H9 (cell line): ENCODE measurements around the gene SYCP2L. TPM values are rescaled to one million over a fixed set of nuclear protein-coding genes. Genes with fewer than 3 reads are reported as not detected.

Source experiments
- DNase-seq: peaks from one replicate; pipeline ENCODE4 v3.0.0-alpha.2; 2017
- H2AFZ ChIP-seq: one replicate; pipeline ENCODE4 v1.6.1; 2013; ENCODE audit warnings: mild to moderate bottlenecking, low read length, control low read depth, moderate library complexity
- H2AK5ac ChIP-seq: 2 replicates; pipeline ENCODE4 v1.6.1; 2013; ENCODE audit warnings: low read length, control low read depth, mixed read lengths; ENCODE audit not compliant: insufficient read length
- H2BK120ac ChIP-seq: one replicate; pipeline ENCODE4 v1.6.1; 2013; ENCODE audit warnings: low read depth, mild to moderate bottlenecking, low read length, control low read depth, inconsistent platforms; ENCODE audit not compliant: poor library complexity, severe bottlenecking
- H2BK12ac ChIP-seq: 2 replicates; pipeline ENCODE4 v1.6.1; 2013; ENCODE audit warnings: low read length, control low read depth, mixed read lengths, low read depth; ENCODE audit not compliant: insufficient read length
- H2BK15ac ChIP-seq: 2 replicates; pipeline ENCODE4 v1.6.1; 2013; ENCODE audit warnings: low read depth, low read length, control low read depth
- H2BK20ac ChIP-seq: one replicate; pipeline ENCODE4 v1.6.1; 2013; ENCODE audit warnings: low read depth, mild to moderate bottlenecking, low read length, control low read depth, inconsistent platforms; ENCODE audit not compliant: poor library complexity, severe bottlenecking
- H2BK5ac ChIP-seq: 2 replicates; pipeline ENCODE4 v1.6.1; 2013; ENCODE audit warnings: low read length, control low read depth, mixed read lengths; ENCODE audit not compliant: insufficient read length
- H3K14ac ChIP-seq: 2 replicates; pipeline ENCODE4 v1.6.1; 2013; ENCODE audit warnings: low read length, control low read depth; ENCODE audit not compliant: insufficient read depth
- H3K18ac ChIP-seq: 2 replicates; pipeline ENCODE4 v1.6.1; 2013; ENCODE audit warnings: low read depth, mild to moderate bottlenecking, mixed read lengths, low read length, control low read depth; ENCODE audit not compliant: insufficient read length
- H3K23ac ChIP-seq: 2 replicates; pipeline ENCODE4 v1.6.1; 2013; ENCODE audit warnings: low read length, control low read depth, mixed read lengths, low read depth; ENCODE audit not compliant: insufficient read length
- H3K23me2 ChIP-seq: 2 replicates; pipeline ENCODE4 v1.6.1; 2013; ENCODE audit warnings: low read depth, mild to moderate bottlenecking, mixed read lengths, low read length, control low read depth; ENCODE audit not compliant: insufficient read length, poor library complexity, severe bottlenecking
- H3K27ac ChIP-seq: 2 replicates; pipeline ENCODE4 v1.5.1; 2013; ENCODE audit warnings: low read length, control low read depth, mixed read lengths, low read depth; ENCODE audit not compliant: insufficient read length
- H3K27me3 ChIP-seq: 2 replicates; pipeline ENCODE4 v1.6.1; 2013; ENCODE audit warnings: low read length, control low read depth, inconsistent platforms; ENCODE audit not compliant: insufficient read depth
- H3K4ac ChIP-seq: 2 replicates; pipeline ENCODE4 v1.6.1; 2013; ENCODE audit warnings: low read depth, mild to moderate bottlenecking, control low read depth, inconsistent platforms, low read length, moderate library complexity
- H3K4me1 ChIP-seq: 2 replicates; pipeline ENCODE4 v1.6.1; 2013; ENCODE audit warnings: low read length, control low read depth, inconsistent platforms; ENCODE audit not compliant: insufficient read depth
- H3K4me2 ChIP-seq: 2 replicates; pipeline ENCODE4 v1.6.1; 2013; ENCODE audit warnings: low read length, control low read depth, mixed read lengths; ENCODE audit not compliant: insufficient read length, insufficient read depth
- H3K56ac ChIP-seq: 2 replicates; pipeline ENCODE4 v1.6.1; 2013; ENCODE audit warnings: low read depth, mild to moderate bottlenecking, mixed read lengths, low read length, control low read depth; ENCODE audit not compliant: insufficient read length
- H3K79me1 ChIP-seq: 2 replicates; pipeline ENCODE4 v1.6.1; 2013; ENCODE audit warnings: low read depth, mild to moderate bottlenecking, moderate library complexity, low read length, control low read depth, inconsistent platforms; ENCODE audit not compliant: insufficient read depth, poor library complexity, severe bottlenecking
- H3K79me2 ChIP-seq: 2 replicates; pipeline ENCODE4 v1.6.1; 2013; ENCODE audit warnings: low read length, control low read depth, inconsistent platforms; ENCODE audit not compliant: insufficient read depth
- H3K9ac ChIP-seq: 2 replicates; pipeline ENCODE4 v1.6.1; 2013; ENCODE audit warnings: low read length, control low read depth, mixed read lengths; ENCODE audit not compliant: insufficient read length; ENCODE audit errors: extremely low read depth
- H3K9me3 ChIP-seq: one replicate; pipeline ENCODE4 v1.6.1; 2013; ENCODE audit warnings: low read depth, low read length, inconsistent platforms; ENCODE audit not compliant: control insufficient read depth
- H3T11ph ChIP-seq: one replicate; pipeline ENCODE4 v1.6.1; 2013; ENCODE audit warnings: mild to moderate bottlenecking, low read length, control low read depth, inconsistent platforms
- H4K20me1 ChIP-seq: one replicate; pipeline ENCODE4 v1.6.1; 2013; ENCODE audit not compliant: control insufficient read depth, insufficient read length, insufficient read depth
- H4K5ac ChIP-seq: 2 replicates; pipeline ENCODE4 v1.6.1; 2013; ENCODE audit warnings: low read depth, mild to moderate bottlenecking, mixed read lengths, low read length, control low read depth; ENCODE audit not compliant: insufficient read length
- H4K8ac ChIP-seq: replicated peaks from 2 replicates; pipeline ENCODE4 v1.6.1; 2013; ENCODE audit warnings: low read length, control low read depth, mixed read lengths, low read depth; ENCODE audit not compliant: insufficient read length
- H4K91ac ChIP-seq: 2 replicates; pipeline ENCODE4 v1.6.1; 2013; ENCODE audit warnings: low read depth, mild to moderate bottlenecking, moderate library complexity, mixed read lengths, low read length, control low read depth; ENCODE audit not compliant: insufficient read length
- H3K27ac Mint-ChIP-seq, 3 experiments: 2 replicates in 2 of 3; 3 replicates in 1 of 3; pipeline ENCODE4 v1.8.0; 2020 to 2021; ENCODE audit warnings: mixed read lengths in 3 of 3, mild to moderate bottlenecking in 1 of 3, moderate library complexity in 1 of 3
- H3K27me3 Mint-ChIP-seq: 2 replicates; pipeline ENCODE4 v1.8.0; 2021; ENCODE audit warnings: low read depth, mild to moderate bottlenecking, moderate library complexity, mixed read lengths
- H3K36me3 Mint-ChIP-seq, 3 experiments: 2 replicates in 2 of 3; 3 replicates in 1 of 3; pipeline ENCODE4 v1.8.0; 2020 to 2021; ENCODE audit warnings: low read depth in 3 of 3, mixed read lengths in 3 of 3; ENCODE audit not compliant: insufficient read depth in 1 of 3
- H3K4me1 Mint-ChIP-seq, 2 experiments: 2 replicates each; pipeline ENCODE4 v1.8.0; 2020; ENCODE audit warnings: mixed read lengths in 2 of 2
- H3K4me3 Mint-ChIP-seq, 2 experiments: 2 replicates in 1 of 2; 3 replicates in 1 of 2; pipeline ENCODE4 v1.8.0; 2020 to 2021; ENCODE audit warnings: mild to moderate bottlenecking in 2 of 2, mixed read lengths in 2 of 2, moderate library complexity in 1 of 2
- H3K9me3 Mint-ChIP-seq, 2 experiments: 2 replicates in 1 of 2; 3 replicates in 1 of 2; pipeline ENCODE4 v1.8.0; 2020; ENCODE audit warnings: mild to moderate bottlenecking in 2 of 2, mixed read lengths in 2 of 2, moderate library complexity in 1 of 2
- CTCF ChIP-seq: fragments of 200-600 bp; sonication (generic); conservative IDR thresholded peaks from 3 replicates; pipeline ENCODE4 v1.8.0; 2021; ENCODE audit warnings: antibody characterized with exemption, mild to moderate bottlenecking
- WGBS: extraction: QIAGEN DNeasy Blood & Tissue Kit; methylation state at CpG from one replicate; pipeline ENCODE4 v1.1.7; 2013; ENCODE audit warnings: missing lambda C conversion rate, low lambda C conversion rate, mixed read lengths; ENCODE audit not compliant: insufficient read length; ENCODE audit errors: extremely low coverage; 5-methylcytosine and 5-hydroxymethylcytosine counted together
- total RNA-seq: library from RNA; stranded (reverse); gene quantifications from 2 replicates; pipeline ENCODE4 v1.2.1, GENCODE V29; 2021

Gene SYCP2L
- total RNA-seq, 1 experiment from 2014 or later, result 3.5 TPM

- no peak for TF ChIP-seq CTCF
- no peak overlapping the region for H2BK12ac ChIP-seq
- no peak overlapping the region for H3K27ac ChIP-seq
- WGBS, result no CpG with 5 or more reads among the region's 1 CpG
- no peak overlapping the region for H3T11ph ChIP-seq
- no peak overlapping the region for H3K4me2 ChIP-seq
- no peaks in the 10 kb centered on the region for H3K9me3 ChIP-seq
- H3K23me2 ChIP-seq, result no peaks in the 10 kb centered on the region
- DNase-seq, result no peak
- no peaks in the 10 kb centered on the region for H4K20me1 ChIP-seq
- no peak overlapping the region for H2BK15ac ChIP-seq
- Mint-ChIP-seq H3K9me3 (no peaks in the 10 kb centered on the region), H3K36me3 (no peaks in the 10 kb centered on the region), H3K27ac (no peak overlapping the region), H3K4me1 (peaks cover 7 to 8% of the 10 kb centered on the region in 2 experiments), H3K4me3 (no peak overlapping the region), H3K27me3 (peaks cover 10% of the 10 kb centered on the region)
- H2AK5ac ChIP-seq, result no peak overlapping the region
- H3K4me1 ChIP-seq, result no peaks in the 10 kb centered on the region
- H3K27me3 ChIP-seq, result no peaks in the 10 kb centered on the region
- no peak overlapping the region for H3K4ac ChIP-seq
- no peak overlapping the region for H3K18ac ChIP-seq
- H2BK120ac ChIP-seq, result no peak overlapping the region
- H4K5ac ChIP-seq, result no peak overlapping the region
- H3K14ac ChIP-seq, result no peak overlapping the region
- H2BK5ac ChIP-seq, result no peak overlapping the region
- H3K56ac ChIP-seq, result no peak overlapping the region
- no peak overlapping the region for H3K9ac ChIP-seq
- H2BK20ac ChIP-seq, result no peak overlapping the region
- H3K79me2 ChIP-seq, result no peaks in the 10 kb centered on the region
- H4K8ac ChIP-seq, result no peak overlapping the region
- H4K91ac ChIP-seq, result no peak overlapping the region
- H3K23ac ChIP-seq, result no peak overlapping the region
- no peaks in the 10 kb centered on the region for H3K79me1 ChIP-seq
- H2AFZ ChIP-seq, result no peak overlapping the region
Measured at GRCh38 chr6:10873374-10873773, 13.5 kb upstream of the SYCP2L start.
